Measurements from ENCODE around the gene PAPPA.

DNA sequence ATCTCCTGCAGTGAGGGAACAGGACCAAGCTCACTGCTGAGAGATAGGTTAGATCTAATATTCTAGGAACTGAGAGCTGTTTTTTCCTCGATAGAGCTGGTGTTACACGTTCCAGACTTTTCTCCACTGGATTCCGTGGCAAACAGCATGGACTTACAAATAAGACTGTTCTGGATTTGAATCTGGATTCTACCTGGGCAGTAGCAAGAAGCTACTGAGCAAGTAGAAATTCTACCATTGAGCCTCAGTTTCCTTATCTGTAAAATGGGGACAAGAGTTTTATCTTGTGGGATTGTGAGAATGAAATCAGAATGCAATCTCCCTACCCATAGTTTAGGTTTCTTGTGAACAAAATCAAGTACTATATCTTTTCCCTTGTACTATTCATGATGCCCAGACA, 294.8 kb downstream of the PAPPA start:
- TF ChIP-seq, protein P1, sequence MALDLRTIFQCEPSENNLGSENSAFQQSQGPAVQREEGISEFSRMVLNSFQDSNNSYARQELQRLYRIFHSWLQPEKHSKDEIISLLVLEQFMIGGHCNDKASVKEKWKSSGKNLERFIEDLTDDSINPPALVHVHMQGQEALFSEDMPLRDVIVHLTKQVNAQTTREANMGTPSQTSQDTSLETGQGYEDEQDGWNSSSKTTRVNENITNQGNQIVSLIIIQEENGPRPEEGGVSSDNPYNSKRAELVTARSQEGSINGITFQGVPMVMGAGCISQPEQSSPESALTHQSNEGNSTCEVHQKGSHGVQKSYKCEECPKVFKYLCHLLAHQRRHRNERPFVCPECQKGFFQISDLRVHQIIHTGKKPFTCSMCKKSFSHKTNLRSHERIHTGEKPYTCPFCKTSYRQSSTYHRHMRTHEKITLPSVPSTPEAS (tag by site-specific recombination; IDR thresholded peaks at IDR 0.05): no peak
- TF ChIP-seq, protein P2, sequence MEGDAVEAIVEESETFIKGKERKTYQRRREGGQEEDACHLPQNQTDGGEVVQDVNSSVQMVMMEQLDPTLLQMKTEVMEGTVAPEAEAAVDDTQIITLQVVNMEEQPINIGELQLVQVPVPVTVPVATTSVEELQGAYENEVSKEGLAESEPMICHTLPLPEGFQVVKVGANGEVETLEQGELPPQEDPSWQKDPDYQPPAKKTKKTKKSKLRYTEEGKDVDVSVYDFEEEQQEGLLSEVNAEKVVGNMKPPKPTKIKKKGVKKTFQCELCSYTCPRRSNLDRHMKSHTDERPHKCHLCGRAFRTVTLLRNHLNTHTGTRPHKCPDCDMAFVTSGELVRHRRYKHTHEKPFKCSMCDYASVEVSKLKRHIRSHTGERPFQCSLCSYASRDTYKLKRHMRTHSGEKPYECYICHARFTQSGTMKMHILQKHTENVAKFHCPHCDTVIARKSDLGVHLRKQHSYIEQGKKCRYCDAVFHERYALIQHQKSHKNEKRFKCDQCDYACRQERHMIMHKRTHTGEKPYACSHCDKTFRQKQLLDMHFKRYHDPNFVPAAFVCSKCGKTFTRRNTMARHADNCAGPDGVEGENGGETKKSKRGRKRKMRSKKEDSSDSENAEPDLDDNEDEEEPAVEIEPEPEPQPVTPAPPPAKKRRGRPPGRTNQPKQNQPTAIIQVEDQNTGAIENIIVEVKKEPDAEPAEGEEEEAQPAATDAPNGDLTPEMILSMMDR (tag by site-specific recombination; IDR thresholded peaks at IDR 0.05): no peak
- TF ChIP-seq, protein P3, sequence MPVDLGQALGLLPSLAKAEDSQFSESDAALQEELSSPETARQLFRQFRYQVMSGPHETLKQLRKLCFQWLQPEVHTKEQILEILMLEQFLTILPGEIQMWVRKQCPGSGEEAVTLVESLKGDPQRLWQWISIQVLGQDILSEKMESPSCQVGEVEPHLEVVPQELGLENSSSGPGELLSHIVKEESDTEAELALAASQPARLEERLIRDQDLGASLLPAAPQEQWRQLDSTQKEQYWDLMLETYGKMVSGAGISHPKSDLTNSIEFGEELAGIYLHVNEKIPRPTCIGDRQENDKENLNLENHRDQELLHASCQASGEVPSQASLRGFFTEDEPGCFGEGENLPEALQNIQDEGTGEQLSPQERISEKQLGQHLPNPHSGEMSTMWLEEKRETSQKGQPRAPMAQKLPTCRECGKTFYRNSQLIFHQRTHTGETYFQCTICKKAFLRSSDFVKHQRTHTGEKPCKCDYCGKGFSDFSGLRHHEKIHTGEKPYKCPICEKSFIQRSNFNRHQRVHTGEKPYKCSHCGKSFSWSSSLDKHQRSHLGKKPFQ (tag by site-specific recombination; IDR thresholded peaks at IDR 0.05): no peak
- TF ChIP-seq, protein P4, sequence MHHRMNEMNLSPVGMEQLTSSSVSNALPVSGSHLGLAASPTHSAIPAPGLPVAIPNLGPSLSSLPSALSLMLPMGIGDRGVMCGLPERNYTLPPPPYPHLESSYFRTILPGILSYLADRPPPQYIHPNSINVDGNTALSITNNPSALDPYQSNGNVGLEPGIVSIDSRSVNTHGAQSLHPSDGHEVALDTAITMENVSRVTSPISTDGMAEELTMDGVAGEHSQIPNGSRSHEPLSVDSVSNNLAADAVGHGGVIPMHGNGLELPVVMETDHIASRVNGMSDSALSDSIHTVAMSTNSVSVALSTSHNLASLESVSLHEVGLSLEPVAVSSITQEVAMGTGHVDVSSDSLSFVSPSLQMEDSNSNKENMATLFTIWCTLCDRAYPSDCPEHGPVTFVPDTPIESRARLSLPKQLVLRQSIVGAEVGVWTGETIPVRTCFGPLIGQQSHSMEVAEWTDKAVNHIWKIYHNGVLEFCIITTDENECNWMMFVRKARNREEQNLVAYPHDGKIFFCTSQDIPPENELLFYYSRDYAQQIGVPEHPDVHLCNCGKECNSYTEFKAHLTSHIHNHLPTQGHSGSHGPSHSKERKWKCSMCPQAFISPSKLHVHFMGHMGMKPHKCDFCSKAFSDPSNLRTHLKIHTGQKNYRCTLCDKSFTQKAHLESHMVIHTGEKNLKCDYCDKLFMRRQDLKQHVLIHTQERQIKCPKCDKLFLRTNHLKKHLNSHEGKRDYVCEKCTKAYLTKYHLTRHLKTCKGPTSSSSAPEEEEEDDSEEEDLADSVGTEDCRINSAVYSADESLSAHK (tag by site-specific recombination; IDR thresholded peaks at IDR 0.05): no peak
- TF ChIP-seq YY1 (tag by site-specific recombination; IDR thresholded peaks at IDR 0.05) (no peak), SP3 (tag by site-specific recombination; IDR thresholded peaks at IDR 0.05) (no peak), ZNF133 (tag by site-specific recombination; IDR thresholded peaks at IDR 0.05) (no peak), HOXC10 (CRISPR knock-in tag; IDR thresholded peaks at IDR 0.05) (no peak)
- TF ChIP-seq, protein P5, sequence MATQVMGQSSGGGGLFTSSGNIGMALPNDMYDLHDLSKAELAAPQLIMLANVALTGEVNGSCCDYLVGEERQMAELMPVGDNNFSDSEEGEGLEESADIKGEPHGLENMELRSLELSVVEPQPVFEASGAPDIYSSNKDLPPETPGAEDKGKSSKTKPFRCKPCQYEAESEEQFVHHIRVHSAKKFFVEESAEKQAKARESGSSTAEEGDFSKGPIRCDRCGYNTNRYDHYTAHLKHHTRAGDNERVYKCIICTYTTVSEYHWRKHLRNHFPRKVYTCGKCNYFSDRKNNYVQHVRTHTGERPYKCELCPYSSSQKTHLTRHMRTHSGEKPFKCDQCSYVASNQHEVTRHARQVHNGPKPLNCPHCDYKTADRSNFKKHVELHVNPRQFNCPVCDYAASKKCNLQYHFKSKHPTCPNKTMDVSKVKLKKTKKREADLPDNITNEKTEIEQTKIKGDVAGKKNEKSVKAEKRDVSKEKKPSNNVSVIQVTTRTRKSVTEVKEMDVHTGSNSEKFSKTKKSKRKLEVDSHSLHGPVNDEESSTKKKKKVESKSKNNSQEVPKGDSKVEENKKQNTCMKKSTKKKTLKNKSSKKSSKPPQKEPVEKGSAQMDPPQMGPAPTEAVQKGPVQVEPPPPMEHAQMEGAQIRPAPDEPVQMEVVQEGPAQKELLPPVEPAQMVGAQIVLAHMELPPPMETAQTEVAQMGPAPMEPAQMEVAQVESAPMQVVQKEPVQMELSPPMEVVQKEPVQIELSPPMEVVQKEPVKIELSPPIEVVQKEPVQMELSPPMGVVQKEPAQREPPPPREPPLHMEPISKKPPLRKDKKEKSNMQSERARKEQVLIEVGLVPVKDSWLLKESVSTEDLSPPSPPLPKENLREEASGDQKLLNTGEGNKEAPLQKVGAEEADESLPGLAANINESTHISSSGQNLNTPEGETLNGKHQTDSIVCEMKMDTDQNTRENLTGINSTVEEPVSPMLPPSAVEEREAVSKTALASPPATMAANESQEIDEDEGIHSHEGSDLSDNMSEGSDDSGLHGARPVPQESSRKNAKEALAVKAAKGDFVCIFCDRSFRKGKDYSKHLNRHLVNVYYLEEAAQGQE (tag by site-specific recombination; IDR thresholded peaks at IDR 0.05): no peak

Data from HEK293 (cell line).